Ishikawa (cell line): ENCODE data around the gene INS.

Source experiments
- YY1 ChIP-seq: IDR thresholded peaks from 2 replicates; pipeline ENCODE4 v1.6.1; 2012; ENCODE audit warnings: low read depth
- ZBTB7A ChIP-seq: IDR thresholded peaks from 2 replicates; pipeline ENCODE4 v1.6.1; 2012; ENCODE audit warnings: low read depth

DNA sequence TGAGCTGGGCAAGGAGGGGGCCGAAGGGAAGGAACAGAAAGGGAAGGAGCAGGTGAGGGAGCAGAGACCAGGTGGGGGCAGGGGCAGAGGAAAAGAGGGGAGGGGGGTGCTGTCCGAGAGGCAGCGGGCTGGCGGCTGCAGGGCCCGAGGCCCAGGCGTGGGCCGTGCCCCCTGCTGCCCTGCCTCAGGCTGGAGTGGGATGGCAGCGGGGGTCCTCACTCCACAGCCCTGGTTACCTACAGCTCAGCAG lies 24.1 kb downstream of the INS start:
- TF ChIP-seq YY1 (no peak), ZBTB7A (no peak)
